Endodermal cell (in vitro differentiated cells): ENCODE measurements around the gene CDC16. TPM values are rescaled to one million over a fixed set of nuclear protein-coding genes. Genes with fewer than 3 reads are reported as not detected.

ENCODE experiments used
- DNase-seq: peaks from one replicate; pipeline ENCODE4 v3.0.0-alpha.2; 2017
- H3K27ac ChIP-seq: 2 replicates; pipeline ENCODE4 v1.5.1; 2013; ENCODE audit warnings: mild to moderate bottlenecking, low read depth, low read length, moderate library complexity
- H3K27me3 ChIP-seq: 2 replicates; pipeline ENCODE4 v1.6.1; 2013; ENCODE audit warnings: mild to moderate bottlenecking, low read length, moderate library complexity; ENCODE audit not compliant: insufficient read depth, control insufficient read depth, poor library complexity, severe bottlenecking
- H3K36me3 ChIP-seq: 2 replicates; pipeline ENCODE4 v1.7.0; 2013; ENCODE audit warnings: mild to moderate bottlenecking, low read length, moderate library complexity; ENCODE audit not compliant: control insufficient read depth, insufficient read depth
- H3K4me1 ChIP-seq: one replicate; pipeline ENCODE4 v1.7.0; 2013; ENCODE audit warnings: low read length; ENCODE audit not compliant: control insufficient read depth, insufficient read depth
- H3K4me3 ChIP-seq: 2 replicates; pipeline ENCODE4 v1.5.1; 2013; ENCODE audit warnings: mild to moderate bottlenecking, low read length, moderate library complexity
- H3K9ac ChIP-seq: 2 replicates; pipeline ENCODE4 v1.6.1; 2013; ENCODE audit warnings: mild to moderate bottlenecking, low read length, moderate library complexity; ENCODE audit not compliant: poor library complexity, severe bottlenecking; ENCODE audit errors: extremely low read depth
- H3K9me3 ChIP-seq: 2 replicates; pipeline ENCODE4 v1.6.1; 2013; ENCODE audit warnings: mild to moderate bottlenecking, low read length, moderate library complexity; ENCODE audit not compliant: control insufficient read depth
- H3K27ac Mint-ChIP-seq: 2 replicates; pipeline ENCODE4 v1.8.0; 2020; ENCODE audit warnings: mixed read lengths
- H3K27me3 Mint-ChIP-seq: 2 replicates; pipeline ENCODE4 v1.8.0; 2021; ENCODE audit warnings: mild to moderate bottlenecking, mixed read lengths; ENCODE audit not compliant: insufficient read depth
- H3K36me3 Mint-ChIP-seq: 2 replicates; pipeline ENCODE4 v1.8.0; 2020; ENCODE audit warnings: low read depth, mixed read lengths
- H3K4me1 Mint-ChIP-seq: 2 replicates; pipeline ENCODE4 v1.8.0; 2020; ENCODE audit warnings: mixed read lengths
- H3K4me3 Mint-ChIP-seq: 2 replicates; pipeline ENCODE4 v1.8.0; 2020; ENCODE audit warnings: mild to moderate bottlenecking, moderate library complexity, mixed read lengths
- H3K9me3 Mint-ChIP-seq: 2 replicates; pipeline ENCODE4 v1.8.0; 2020; ENCODE audit warnings: mild to moderate bottlenecking, mixed read lengths
- CTCF ChIP-seq: fragments of 200-600 bp; sonication (generic); conservative IDR thresholded peaks from 2 replicates; pipeline ENCODE4 v1.5.0; 2021; ENCODE audit warnings: antibody characterized with exemption, mild to moderate bottlenecking
- WGBS, 2 experiments: methylation state at CpG; one replicate each; pipeline versions ENCODE4 v1.1.5 to v1.1.7; 2013; ENCODE audit warnings: missing lambda C conversion rate in 2 of 2, mixed read lengths in 1 of 2; ENCODE audit not compliant: insufficient coverage in 1 of 2, insufficient read length in 1 of 2; 5-methylcytosine and 5-hydroxymethylcytosine counted together
- total RNA-seq, 2 donors: library from RNA; stranded (reverse); fragmentation: NEBNext Ultra II Directional in 1 of 2; extraction: Animal tissue kit (Norgen Biotek cat#: 25700) in 1 of 2; gene quantifications; 2 replicates in 1 of 2; 3 replicates in 1 of 2; pipeline ENCODE4 v1.2.1, GENCODE V29; 2021

Gene CDC16
- total RNA-seq, 2 donors from 2014 or later = 89.7 to 90.8 TPM

DNA sequence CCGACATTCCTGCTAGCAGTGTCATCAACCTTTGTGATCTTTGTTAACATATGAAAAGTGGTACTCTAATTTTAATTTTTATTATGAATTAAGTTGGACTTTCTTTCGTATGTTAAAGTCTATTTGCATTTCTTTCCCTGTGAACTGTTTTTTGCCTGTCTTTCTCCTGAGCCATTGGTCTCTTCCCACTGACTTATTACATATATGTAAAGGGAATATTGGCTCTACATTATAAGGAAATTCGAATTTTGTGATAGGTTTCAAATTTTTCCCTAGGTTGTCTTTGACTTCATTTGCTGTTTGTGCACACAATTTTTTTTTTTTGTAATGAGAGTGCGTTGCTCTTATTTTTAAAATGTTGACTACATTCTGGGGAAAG, 442 bp upstream of the CDC16 start:
- no peak overlapping the region for H3K27ac Mint-ChIP-seq
- H3K36me3 ChIP-seq = peaks cover 21% of the 10 kb centered on the region
- H3K4me1 Mint-ChIP-seq = peaks cover 39% of the 10 kb centered on the region
- peaks cover 4% of the 10 kb centered on the region for H3K9me3 Mint-ChIP-seq
- H3K4me1 ChIP-seq = peaks cover 6% of the 10 kb centered on the region
- H3K9me3 ChIP-seq = peaks cover 8% of the 10 kb centered on the region
- peaks cover 2% of the 10 kb centered on the region for H3K27me3 Mint-ChIP-seq
- no peak for DNase-seq
- H3K36me3 Mint-ChIP-seq = peaks cover 19% of the 10 kb centered on the region
- H3K27ac ChIP-seq = no peak overlapping the region
- no peaks in the 10 kb centered on the region for H3K27me3 ChIP-seq
- peak overlapping the region; percentile 77 for H3K4me3 Mint-ChIP-seq
- no peak for TF ChIP-seq CTCF
- peak overlapping the region; percentile 57 for H3K4me3 ChIP-seq
- H3K9ac ChIP-seq = no peak overlapping the region
- WGBS, 2 experiments = 87% methylated on average over 4 of the region's 4 CpGs; no CpG with 5 or more reads in 1 of the 2 experiments

GRCh38 chr13:114235697-114236096, 1.0 kb downstream of the CDC16 start:
- H3K36me3 ChIP-seq = peaks cover 33% of the 10 kb centered on the region
- peak overlapping the region; percentile 77 for H3K4me3 Mint-ChIP-seq
- H3K4me1 ChIP-seq = no peaks in the 10 kb centered on the region
- no peaks in the 10 kb centered on the region for H3K27me3 ChIP-seq
- H3K9me3 Mint-ChIP-seq = peaks cover 4% of the 10 kb centered on the region
- H3K27ac ChIP-seq = no peak overlapping the region
- H3K4me1 Mint-ChIP-seq = peaks cover 24% of the 10 kb centered on the region
- DNase-seq = no peak
- H3K27ac Mint-ChIP-seq = peak overlapping the region; percentile 48
- peak overlapping the region; percentile 66 for H3K9ac ChIP-seq
- H3K9me3 ChIP-seq = peaks cover 8% of the 10 kb centered on the region
- TF ChIP-seq CTCF = no peak
- H3K4me3 ChIP-seq = peak overlapping the region; percentile 93
- H3K36me3 Mint-ChIP-seq = peaks cover 29% of the 10 kb centered on the region
- H3K27me3 Mint-ChIP-seq = peaks cover 2% of the 10 kb centered on the region
- WGBS, 2 experiments = 30 to 39% methylated on average over 10 of the region's 10 CpGs

DNA sequence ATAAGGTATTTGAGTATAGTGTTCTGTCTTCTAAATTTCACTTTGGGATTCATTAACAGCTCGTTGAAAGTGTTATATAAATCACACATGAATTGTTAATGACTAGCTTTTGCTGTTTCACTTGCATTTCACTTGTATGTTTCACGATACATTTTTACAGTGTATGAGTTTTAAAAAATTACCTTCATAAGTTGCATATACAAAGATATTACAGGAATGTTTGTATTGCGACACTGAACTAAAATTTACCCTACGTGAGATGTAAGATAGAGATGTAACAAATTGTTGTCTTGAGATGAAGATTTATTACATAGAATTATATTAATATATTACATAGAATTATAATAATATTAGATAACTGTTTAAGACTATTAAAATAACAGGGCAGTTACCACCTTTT, 1.5 kb downstream of the CDC16 start:
- no peak for DNase-seq
- Mint-ChIP-seq H3K27ac (no peak overlapping the region), H3K27me3 (peaks cover 2% of the 10 kb centered on the region), H3K4me3 (peak overlapping the region; percentile 77), H3K36me3 (peaks cover 33% of the 10 kb centered on the region), H3K4me1 (peaks cover 22% of the 10 kb centered on the region), H3K9me3 (peaks cover 4% of the 10 kb centered on the region)
- 89% methylated on average over 1 of the region's 4 CpGs; no CpG with 5 or more reads in 1 of the 2 experiments for WGBS, 2 experiments
- Histone ChIP-seq H3K27ac (no peak overlapping the region), H3K4me1 (no peaks in the 10 kb centered on the region), H3K4me3 (peak overlapping the region; percentile 93), H3K27me3 (no peaks in the 10 kb centered on the region), H3K36me3 (peaks cover 38% of the 10 kb centered on the region), H3K9me3 (peaks cover 8% of the 10 kb centered on the region), H3K9ac (no peak overlapping the region)
- TF ChIP-seq CTCF = no peak
